Transverse colon (tissue), 4 donors: ENCODE results near the gene KRTAP10-10. TPM values are rescaled to one million over a fixed set of nuclear protein-coding genes. Genes with fewer than 3 reads are reported as not detected.
"Not testable (repeated sequence)": the region's sequence is repeated elsewhere in the genome, so short reads cannot be mapped to it uniquely, and the experiment has no call there.

Experiments
- DNase-seq: peaks from one replicate; pipeline ENCODE4 v3.0.0-alpha.2; 2019
- H3K27ac ChIP-seq, 4 donors: fragments of 200-600 bp; sonication (generic); 2 replicates each; pipeline ENCODE4 v1.5.1; 2016 to 2018; ENCODE audit warnings: inconsistent platforms in 4 of 4
- H3K27me3 ChIP-seq: fragments of 200-600 bp; sonication (generic); 2 replicates; pipeline ENCODE4 v1.5.1; 2017; ENCODE audit warnings: inconsistent platforms
- H3K36me3 ChIP-seq, 4 donors: fragments of 200-600 bp; sonication (generic); 2 replicates each; pipeline ENCODE4 v1.5.1; 2017 to 2019; ENCODE audit warnings: inconsistent platforms in 4 of 4
- H3K4me1 ChIP-seq, 4 donors: fragments of 200-600 bp; sonication (generic); 2 replicates each; pipeline ENCODE4 v1.5.1; 2017 to 2020; ENCODE audit warnings: inconsistent platforms in 4 of 4
- H3K4me3 ChIP-seq, 4 donors: fragments of 200-600 bp; sonication (generic); 1 replicate in 1 of 4; 2 replicates in 3 of 4; pipeline versions ENCODE4 v1.5.1 to v1.6.1; 2017 to 2019; ENCODE audit warnings: inconsistent platforms in 4 of 4
- H3K9me3 ChIP-seq, 2 donors: fragments of 200-600 bp; sonication (generic); 2 replicates each; pipeline ENCODE4 v1.5.1; 2017 to 2019; ENCODE audit warnings: inconsistent platforms in 2 of 2
- CTCF ChIP-seq, 5 experiments: fragments of 200-600 bp in 3 of 5; fragments of 450-650 bp in 2 of 5; sonication (generic) in 3 of 5; IDR thresholded peaks; 1 replicate in 2 of 5; 2 replicates in 3 of 5; pipeline ENCODE4 v1.5.1; 2016 to 2017; ENCODE audit warnings: antibody characterized with exemption in 5 of 5, inconsistent platforms in 3 of 5, mild to moderate bottlenecking in 2 of 5, moderate library complexity in 1 of 5
- EP300 ChIP-seq: sonication (generic); formaldehyde crosslinking; IDR thresholded peaks from one replicate; pipeline ENCODE4 v1.6.1; 2017; ENCODE audit warnings: antibody characterized with exemption, low read depth
- POLR2A ChIP-seq: fragments of 450-650 bp; IDR thresholded peaks from one replicate; pipeline ENCODE4 v1.6.1; 2016; ENCODE audit warnings: antibody characterized with exemption, mild to moderate bottlenecking, moderate library complexity
- POLR2AphosphoS5 ChIP-seq, 3 donors: sonication (generic); formaldehyde crosslinking; IDR thresholded peaks; one replicate each; pipeline ENCODE4 v1.6.1; 2016; ENCODE audit warnings: antibody characterized with exemption in 3 of 3
- WGBS, 2 donors: methylation state at CpG; one replicate each; pipeline ENCODE4 v1.1.5; 2018; ENCODE audit warnings: low coverage in 1 of 2; 5-methylcytosine and 5-hydroxymethylcytosine counted together
- in situ Hi-C, 4 donors: fragments of 200-750 bp; cut with MboI; loops; one replicate each; pipeline versions ENCODE4 v1.15.0 to v1.15.1; 2017; ENCODE audit warnings: low sequenced_read_pairs in 3 of 4, low pct_ligation_motif_present in 1 of 4, low pct_unique_long_range_greater_than_20kb in 1 of 4
- intact Hi-C: fragments of 100-400 bp; cut with DNase I; formaldehyde crosslinking; loops from one replicate; pipeline ENCODE4 v1.15.1; 2023; ENCODE audit warnings: low total_unique reads
- total RNA-seq, 4 donors: library from RNA; depleted of rRNA; stranded (reverse); fragments of >200 nt; gene quantifications; one replicate each; pipeline ENCODE4 v1.1.0, GENCODE V29; 2016

The KRTAP10-10 gene
- total RNA-seq, 4 donors from 2014 or later, result not detected

GRCh38 chr21:44606495-44606894, 30.7 kb upstream of the KRTAP10-10 start:
- H3K4me3 ChIP-seq, result no peak overlapping the region
- peaks cover 0 to 10% of the 10 kb centered on the region in 2 donors for H3K9me3 ChIP-seq
- WGBS, 2 donors, result 65 to 75% methylated on average over 4 of the region's 4 CpGs
- H3K4me1 ChIP-seq, result no peaks in the 10 kb centered on the region
- H3K36me3 ChIP-seq, result no peaks in the 10 kb centered on the region
- intact Hi-C loops, result no loop called here
- in situ Hi-C loops, result no loop called here
- H3K27me3 ChIP-seq, result peaks cover 37% of the 10 kb centered on the region
- DNase-seq, result no peak
- no peak for TF ChIP-seq POLR2AphosphoS5 (IDR thresholded peaks at IDR 0.05)
- no peak for TF ChIP-seq EP300
- no peak for TF ChIP-seq POLR2A
- TF ChIP-seq CTCF (IDR thresholded peaks at IDR 0.05), result no peak
- H3K27ac ChIP-seq, result no peak overlapping the region

- no peak for DNase-seq
- Histone ChIP-seq H3K4me1 (no peaks in the 10 kb centered on the region), H3K9me3 (peaks cover 0 to 10% of the 10 kb centered on the region in 2 donors), H3K36me3 (no peaks in the 10 kb centered on the region), H3K4me3 (no peak overlapping the region), H3K27ac (no peak overlapping the region), H3K27me3 (peaks cover 15% of the 10 kb centered on the region)
- TF ChIP-seq POLR2AphosphoS5 (IDR thresholded peaks at IDR 0.05) (no peak), CTCF (IDR thresholded peaks at IDR 0.05) (no peak), POLR2A (no peak)
- in situ Hi-C loops (no loop called here), intact Hi-C loops (no loop called here)
Measured at GRCh38 chr21:44609193-44609592, 28.0 kb upstream of the KRTAP10-10 start.

- H3K27ac ChIP-seq, H3K4me3 ChIP-seq, H3K4me1 ChIP-seq, H3K36me3 ChIP-seq, DNase-seq, intact Hi-C loops, in situ Hi-C loops, H3K9me3 ChIP-seq: not testable (repeated sequence)
- 93 to 100% methylated on average over 2 to 7 of the region's 7 CpGs for WGBS, 2 donors
- peaks cover 15% of the 10 kb centered on the region for H3K27me3 ChIP-seq
Measured at GRCh38 chr21:44610157-44610843, 26.9 kb upstream of the KRTAP10-10 start.

- 83 to 85% methylated on average over 1 to 4 of the region's 4 CpGs for WGBS, 2 donors
Measured at GRCh38 chr21:44611551-44611950, 25.6 kb upstream of the KRTAP10-10 start.

More at GRCh38 chr21:44611551-44611950, 25.6 kb upstream of the KRTAP10-10 start:
- peaks cover 0 to 10% of the 10 kb centered on the region in 2 donors for H3K9me3 ChIP-seq
- no peaks in the 10 kb centered on the region for H3K36me3 ChIP-seq
- intact Hi-C loops (no loop called here), in situ Hi-C loops (no loop called here)
- no peak overlapping the region for H3K4me3 ChIP-seq
- no peak overlapping the region for H3K27ac ChIP-seq
- DNase-seq, result no peak
- no peaks in the 10 kb centered on the region for H3K4me1 ChIP-seq
- peaks cover 13% of the 10 kb centered on the region for H3K27me3 ChIP-seq
- TF ChIP-seq EP300 (no peak), POLR2AphosphoS5 (IDR thresholded peaks at IDR 0.05) (no peak), POLR2A (no peak), CTCF (IDR thresholded peaks at IDR 0.05) (no peak)
